Caco-2 (cell line): ENCODE data around the gene FHIT. TPM values are rescaled to one million over a fixed set of nuclear protein-coding genes. Genes with fewer than 3 reads are reported as not detected.

Experiments
- BruUV-seq: library from RNA; stranded (reverse); fragments of 400-500 nt; replicated peaks from 2 replicates; lab custom pipeline; 2021; lab: Mats Ljungman, UMichigan
- CTCF ChIA-PET: fragments of 300-600 bp; sonication (Branson Sonifier 250); formaldehyde crosslinking; loops from one replicate; lab custom pipeline; 2022; ENCODE audit warnings: antibody characterized with exemption; lab: Charles Lee
- POLR2A ChIA-PET: fragments of 300-600 bp; sonication (Branson Sonifier 250); formaldehyde crosslinking; loops from one replicate; lab custom pipeline; 2022; ENCODE audit warnings: antibody characterized with exemption; lab: Charles Lee
- DNase-seq, 2 experiments: peaks; one replicate each; pipeline versions ENCODE4 v3.0.0 to v3.0.0-alpha.2; 2020 to 2022
- H3K27me3 ChIP-seq: replicated peaks from 2 replicates; pipeline ENCODE4 v1.6.0; 2011; ENCODE audit warnings: low read length; ENCODE audit not compliant: control insufficient read depth, insufficient read depth
- H3K36me3 ChIP-seq: 2 replicates; pipeline ENCODE4 v1.5.1; 2011; ENCODE audit warnings: low read length; ENCODE audit not compliant: control insufficient read depth, insufficient read depth
- H3K4me1 ChIP-seq: fragments of 250-450 bp; sonication (Bioruptor Pico); 2 replicates; pipeline ENCODE4 v1.5.1; 2020; ENCODE audit warnings: mild to moderate bottlenecking
- H3K4me3 ChIP-seq: 2 replicates; pipeline ENCODE4 v1.5.1; 2011; ENCODE audit warnings: low read depth, mild to moderate bottlenecking, control low read depth, low read length
- H3K9me3 ChIP-seq: fragments of 250-450 bp; sonication (Bioruptor Pico); 2 replicates; pipeline ENCODE4 v1.5.1; 2020; ENCODE audit warnings: mild to moderate bottlenecking, moderate library complexity
- H3K27ac Mint-ChIP-seq: one replicate; pipeline ENCODE4 v1.8.0; 2022; ENCODE audit warnings: mixed read lengths; ENCODE audit not compliant: unreplicated experiment
- H3K27me3 Mint-ChIP-seq: one replicate; pipeline ENCODE4 v1.8.0; 2022; ENCODE audit warnings: mixed read lengths; ENCODE audit not compliant: insufficient read depth, unreplicated experiment
- H3K36me3 Mint-ChIP-seq: one replicate; pipeline ENCODE4 v1.8.0; 2022; ENCODE audit warnings: mild to moderate bottlenecking, mixed read lengths; ENCODE audit not compliant: insufficient read depth, unreplicated experiment
- H3K4me1 Mint-ChIP-seq: one replicate; pipeline ENCODE4 v1.8.0; 2022; ENCODE audit warnings: low read depth, mixed read lengths; ENCODE audit not compliant: unreplicated experiment
- H3K4me3 Mint-ChIP-seq: one replicate; pipeline ENCODE4 v1.8.0; 2022; ENCODE audit warnings: mild to moderate bottlenecking, moderate library complexity, mixed read lengths; ENCODE audit not compliant: unreplicated experiment
- H3K9me3 Mint-ChIP-seq: one replicate; pipeline ENCODE4 v1.8.0; 2022; ENCODE audit warnings: mixed read lengths; ENCODE audit not compliant: unreplicated experiment
- intact Hi-C: fragments of 100-400 bp; cut with micrococcal nuclease; formaldehyde crosslinking; loops from one replicate; pipeline ENCODE4 v1.10.0; 2022; ENCODE audit not compliant: unreplicated experiment
- total RNA-seq: library from RNA; stranded (reverse); gene quantifications from 2 replicates; pipeline ENCODE4 v1.2.3, GENCODE V29; 2022
- TF ChIP-seq, protein P1 (sequence below), 2 experiments: fragments of 200-600 bp in 1 of 2; IDR thresholded peaks; 1 replicate in 1 of 2; 2 replicates in 1 of 2; pipeline versions ENCODE4 v1.5.1 to v1.8.0; 2011 to 2022; ENCODE audit warnings: antibody characterized with exemption in 1 of 2, control low read depth in 1 of 2, inconsistent platforms in 1 of 2, low read depth in 1 of 2, low read length in 1 of 2, mild to moderate bottlenecking in 1 of 2, moderate library complexity in 1 of 2; ENCODE audit not compliant: insufficient read depth in 1 of 2, severe bottlenecking in 1 of 2, unreplicated experiment in 1 of 2

The FHIT gene
- total RNA-seq, 1 experiment from 2014 or later = 8.3 TPM

DNA sequence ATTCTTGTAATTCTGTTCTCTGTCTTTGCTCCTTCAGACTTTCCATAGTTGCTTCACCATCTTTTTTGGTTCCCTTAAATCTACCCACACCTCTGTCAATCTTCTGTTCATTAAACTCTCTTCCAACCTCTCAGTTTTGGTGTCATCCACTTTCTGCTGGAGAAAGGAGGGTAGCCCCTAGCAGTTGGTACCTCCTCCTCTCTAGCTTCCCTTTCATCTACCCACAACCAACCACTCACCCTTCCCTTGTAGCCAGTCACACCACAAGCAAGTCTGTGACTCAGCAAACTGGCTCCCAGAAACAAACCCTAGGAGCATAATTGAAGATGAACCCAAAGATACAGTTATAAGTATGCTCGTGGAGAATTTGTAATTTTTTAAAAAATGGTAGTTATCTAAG, 318.6 kb downstream of the FHIT start:
- Mint-ChIP-seq H3K27ac (no peak overlapping the region), H3K4me3 (no peak overlapping the region), H3K4me1 (no peaks in the 10 kb centered on the region), H3K27me3 (no peaks in the 10 kb centered on the region), H3K9me3 (no peaks in the 10 kb centered on the region), H3K36me3 (no peaks in the 10 kb centered on the region)
- H3K27me3 ChIP-seq = no peaks in the 10 kb centered on the region
- TF ChIP-seq, protein P1, sequence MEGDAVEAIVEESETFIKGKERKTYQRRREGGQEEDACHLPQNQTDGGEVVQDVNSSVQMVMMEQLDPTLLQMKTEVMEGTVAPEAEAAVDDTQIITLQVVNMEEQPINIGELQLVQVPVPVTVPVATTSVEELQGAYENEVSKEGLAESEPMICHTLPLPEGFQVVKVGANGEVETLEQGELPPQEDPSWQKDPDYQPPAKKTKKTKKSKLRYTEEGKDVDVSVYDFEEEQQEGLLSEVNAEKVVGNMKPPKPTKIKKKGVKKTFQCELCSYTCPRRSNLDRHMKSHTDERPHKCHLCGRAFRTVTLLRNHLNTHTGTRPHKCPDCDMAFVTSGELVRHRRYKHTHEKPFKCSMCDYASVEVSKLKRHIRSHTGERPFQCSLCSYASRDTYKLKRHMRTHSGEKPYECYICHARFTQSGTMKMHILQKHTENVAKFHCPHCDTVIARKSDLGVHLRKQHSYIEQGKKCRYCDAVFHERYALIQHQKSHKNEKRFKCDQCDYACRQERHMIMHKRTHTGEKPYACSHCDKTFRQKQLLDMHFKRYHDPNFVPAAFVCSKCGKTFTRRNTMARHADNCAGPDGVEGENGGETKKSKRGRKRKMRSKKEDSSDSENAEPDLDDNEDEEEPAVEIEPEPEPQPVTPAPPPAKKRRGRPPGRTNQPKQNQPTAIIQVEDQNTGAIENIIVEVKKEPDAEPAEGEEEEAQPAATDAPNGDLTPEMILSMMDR (IDR thresholded peaks at IDR 0.05; ENCODE audit: insufficient read depth in 1 of 2, low read depth in 1 of 2, low read length in 1 of 2, severe bottlenecking in 1 of 2, unreplicated experiment in 1 of 2) = no peak
- H3K4me1 ChIP-seq = no peaks in the 10 kb centered on the region
- no peak for DNase-seq
- ChIA-PET POLR2A (no interaction called here), CTCF (no interaction called here)
- intact Hi-C loops = no loop called here
- no peaks in the 10 kb centered on the region for H3K36me3 ChIP-seq
- BruUV-seq = no TSS peak
- H3K9me3 ChIP-seq = no peaks in the 10 kb centered on the region
- no peak overlapping the region for H3K4me3 ChIP-seq

DNA sequence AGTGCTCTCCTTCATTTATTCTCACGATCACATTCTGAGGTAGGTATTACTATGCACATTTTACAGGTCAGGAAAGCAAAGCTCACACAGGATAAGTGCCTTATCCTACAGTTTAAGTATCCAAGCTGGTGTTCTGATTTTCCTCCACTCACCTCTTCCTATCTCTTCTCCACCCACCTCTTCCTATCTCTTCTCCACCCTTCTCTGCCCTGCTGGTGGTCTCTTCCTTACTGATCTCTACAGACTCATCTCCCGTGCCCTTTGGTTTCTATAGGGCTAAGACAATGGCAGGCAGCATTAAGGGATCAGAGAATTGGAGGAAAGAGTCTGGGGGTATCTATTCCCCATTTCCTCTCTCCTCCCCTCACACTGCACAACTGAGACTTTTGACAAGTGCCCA, 319.1 kb downstream of the FHIT start:
- Mint-ChIP-seq H3K9me3 (no peaks in the 10 kb centered on the region), H3K36me3 (no peaks in the 10 kb centered on the region), H3K27me3 (no peaks in the 10 kb centered on the region), H3K4me3 (no peak overlapping the region), H3K4me1 (no peaks in the 10 kb centered on the region), H3K27ac (no peak overlapping the region)
- no peak for DNase-seq
- H3K9me3 ChIP-seq = no peaks in the 10 kb centered on the region
- no TSS peak for BruUV-seq
- H3K36me3 ChIP-seq = no peaks in the 10 kb centered on the region
- H3K4me3 ChIP-seq = no peak overlapping the region
- CTCF ChIA-PET = no interaction called here
- no peaks in the 10 kb centered on the region for H3K4me1 ChIP-seq
- TF ChIP-seq, protein P1 (IDR thresholded peaks at IDR 0.05; ENCODE audit: insufficient read depth in 1 of 2, low read depth in 1 of 2, low read length in 1 of 2, severe bottlenecking in 1 of 2, unreplicated experiment in 1 of 2) = no peak
- POLR2A ChIA-PET = no interaction called here
- H3K27me3 ChIP-seq = no peaks in the 10 kb centered on the region
- intact Hi-C loops = no loop called here

DNA sequence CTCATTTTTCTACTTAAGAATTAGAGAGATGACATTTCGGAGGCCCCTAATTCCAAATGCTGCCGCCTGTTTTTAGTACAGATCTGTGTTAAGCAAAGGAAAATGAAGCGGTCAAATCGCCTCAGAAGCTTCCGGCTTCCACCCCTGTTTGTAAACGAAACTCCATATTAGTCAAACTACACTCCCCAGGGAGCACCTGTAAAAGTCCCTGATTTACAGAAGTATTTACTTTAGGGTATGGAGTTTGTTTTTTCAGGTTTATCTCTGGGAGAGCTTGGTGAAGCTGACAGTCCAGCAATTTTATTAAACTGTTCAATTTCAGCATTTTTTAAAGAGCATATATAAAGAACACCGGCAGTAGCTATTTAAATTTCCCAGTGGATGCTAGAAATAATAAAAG, 319.8 kb downstream of the FHIT start:
- H3K27ac Mint-ChIP-seq = no peak overlapping the region
- no peak for DNase-seq
- no peaks in the 10 kb centered on the region for H3K27me3 Mint-ChIP-seq
- H3K36me3 ChIP-seq = no peaks in the 10 kb centered on the region
- no peaks in the 10 kb centered on the region for H3K9me3 ChIP-seq
- BruUV-seq = no TSS peak
- H3K4me1 ChIP-seq = no peaks in the 10 kb centered on the region
- H3K27me3 ChIP-seq = no peaks in the 10 kb centered on the region
- no peaks in the 10 kb centered on the region for H3K36me3 Mint-ChIP-seq
- ChIA-PET CTCF (no interaction called here), POLR2A (no interaction called here)
- intact Hi-C loops = no loop called here
- H3K4me1 Mint-ChIP-seq = no peaks in the 10 kb centered on the region
- no peak overlapping the region for H3K4me3 Mint-ChIP-seq
- H3K9me3 Mint-ChIP-seq = peaks cover 5% of the 10 kb centered on the region
- H3K4me3 ChIP-seq = no peak overlapping the region
- TF ChIP-seq, protein P1 (IDR thresholded peaks at IDR 0.05; ENCODE audit: insufficient read depth in 1 of 2, low read depth in 1 of 2, low read length in 1 of 2, severe bottlenecking in 1 of 2, unreplicated experiment in 1 of 2) = no peak
